ENCODE results near the gene PLA2G4A.
"Not testable (repeated sequence)": the region's sequence is repeated elsewhere in the genome, so short reads cannot be mapped to it uniquely, and the experiment has no call there.

The PLA2G4A gene

GRCh38 chr1:186896211-186896610, 67.5 kb downstream of the PLA2G4A start:
- intact Hi-C loops (cut with micrococcal nuclease): no loop called here
- H3K4me1 Mint-ChIP-seq (ENCODE audit: low read depth): peaks cover 19% of the 10 kb centered on the region
- no peaks in the 10 kb centered on the region for H3K9me3 Mint-ChIP-seq
- no peaks in the 10 kb centered on the region for H3K27me3 Mint-ChIP-seq
- H3K27ac Mint-ChIP-seq: no peak overlapping the region
- no peak overlapping the region for H3K4me3 Mint-ChIP-seq
- H3K36me3 Mint-ChIP-seq (ENCODE audit: low read depth): peaks cover 44% of the 10 kb centered on the region

- peaks cover 50% of the 10 kb centered on the region for H3K36me3 Mint-ChIP-seq (ENCODE audit: low read depth)
- no peak overlapping the region for H3K4me3 Mint-ChIP-seq
- H3K27me3 Mint-ChIP-seq: no peaks in the 10 kb centered on the region
- H3K27ac Mint-ChIP-seq: no peak overlapping the region
- peaks cover 11% of the 10 kb centered on the region for H3K4me1 Mint-ChIP-seq (ENCODE audit: low read depth)
- intact Hi-C loops (cut with micrococcal nuclease): no loop called here
- no peaks in the 10 kb centered on the region for H3K9me3 Mint-ChIP-seq
Observed at GRCh38 chr1:186897008-186897407, 68.3 kb downstream of the PLA2G4A start.

DNA sequence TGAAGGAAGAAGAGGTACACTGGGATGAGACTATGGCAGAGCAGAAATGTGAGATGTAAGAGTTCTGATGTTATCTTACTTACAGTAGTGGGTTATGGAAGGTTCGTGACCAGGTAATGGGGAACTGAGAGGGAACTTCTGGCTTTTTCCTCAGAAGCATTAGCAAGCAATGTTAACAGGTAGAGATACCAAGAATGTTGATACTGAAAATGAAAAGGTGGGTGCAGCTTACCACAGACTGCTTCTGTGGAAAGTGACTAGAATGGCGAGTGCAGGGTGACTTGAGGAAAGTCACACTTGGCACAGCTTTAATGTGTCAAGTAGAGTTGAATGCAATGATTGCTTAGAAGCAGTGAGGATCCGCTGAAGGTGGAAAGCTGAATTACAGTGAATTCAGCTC, 70.8 kb downstream of the PLA2G4A start:
- Mint-ChIP-seq H3K4me3 (no peak overlapping the region), H3K4me1 (ENCODE audit: low read depth) (peaks cover 20% of the 10 kb centered on the region), H3K27me3 (no peaks in the 10 kb centered on the region), H3K9me3 (no peaks in the 10 kb centered on the region), H3K36me3 (ENCODE audit: low read depth) (peaks cover 53% of the 10 kb centered on the region), H3K27ac (no peak overlapping the region)
- intact Hi-C loops (cut with micrococcal nuclease): no loop called here

GRCh38 chr1:186899977-186900376, 71.2 kb downstream of the PLA2G4A start:
- Mint-ChIP-seq H3K27ac (no peak overlapping the region), H3K27me3 (no peaks in the 10 kb centered on the region), H3K9me3 (no peaks in the 10 kb centered on the region), H3K36me3 (ENCODE audit: low read depth) (peaks cover 49% of the 10 kb centered on the region), H3K4me1 (ENCODE audit: low read depth) (peaks cover 22% of the 10 kb centered on the region), H3K4me3 (no peak overlapping the region)
- intact Hi-C loops (cut with micrococcal nuclease): no loop called here

DNA sequence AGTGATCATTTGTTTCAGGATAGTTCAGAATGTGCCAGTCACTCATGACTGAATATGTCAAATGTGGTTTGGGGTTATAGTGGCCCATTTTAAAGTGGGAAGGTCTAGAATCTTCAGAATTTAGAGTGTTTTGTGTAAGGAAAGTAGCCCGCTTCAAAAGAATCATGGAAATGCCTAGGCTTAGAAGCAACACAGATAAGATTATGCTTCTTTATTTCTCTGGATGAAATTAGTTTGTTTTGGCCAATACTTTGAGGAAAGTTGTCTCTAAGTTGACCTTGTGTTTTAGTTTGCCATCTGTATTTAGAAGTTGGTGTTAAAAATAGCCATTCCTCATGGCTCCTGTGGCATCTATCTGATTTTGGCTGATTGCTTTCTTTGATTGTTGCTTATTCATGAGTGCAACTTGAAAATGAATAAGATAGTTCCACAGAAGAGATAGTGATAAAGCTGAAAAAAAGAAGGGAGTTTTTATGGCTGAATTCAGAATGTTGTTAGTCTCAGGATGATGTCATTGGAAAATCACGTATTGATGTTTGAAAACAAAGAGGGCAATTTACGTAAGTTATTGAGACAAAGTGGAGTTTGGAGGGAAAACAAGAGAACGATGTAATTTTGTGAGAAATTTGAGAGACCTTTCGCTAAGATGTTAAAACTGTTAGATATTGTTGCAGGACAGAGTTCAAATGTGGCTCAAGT, 71.9 kb downstream of the PLA2G4A start:
- no peak overlapping the region for H3K4me3 Mint-ChIP-seq
- H3K4me1 Mint-ChIP-seq (ENCODE audit: low read depth): peaks cover 22% of the 10 kb centered on the region
- H3K9me3 Mint-ChIP-seq: no peaks in the 10 kb centered on the region
- H3K36me3 Mint-ChIP-seq (ENCODE audit: low read depth): peaks cover 42% of the 10 kb centered on the region
- H3K27ac Mint-ChIP-seq: no peak overlapping the region
- intact Hi-C loops (cut with micrococcal nuclease): no loop called here
- no peaks in the 10 kb centered on the region for H3K27me3 Mint-ChIP-seq

- H3K36me3 Mint-ChIP-seq (ENCODE audit: low read depth): peaks cover 39% of the 10 kb centered on the region
- no peaks in the 10 kb centered on the region for H3K9me3 Mint-ChIP-seq
- no peaks in the 10 kb centered on the region for H3K27me3 Mint-ChIP-seq
- intact Hi-C loops (cut with micrococcal nuclease): no loop called here
- H3K27ac Mint-ChIP-seq: peak overlapping the region; percentile 8
- H3K4me3 Mint-ChIP-seq: no peak overlapping the region
- peaks cover 22% of the 10 kb centered on the region for H3K4me1 Mint-ChIP-seq (ENCODE audit: low read depth)
Observed at GRCh38 chr1:186901631-186902030, 72.9 kb downstream of the PLA2G4A start.

DNA sequence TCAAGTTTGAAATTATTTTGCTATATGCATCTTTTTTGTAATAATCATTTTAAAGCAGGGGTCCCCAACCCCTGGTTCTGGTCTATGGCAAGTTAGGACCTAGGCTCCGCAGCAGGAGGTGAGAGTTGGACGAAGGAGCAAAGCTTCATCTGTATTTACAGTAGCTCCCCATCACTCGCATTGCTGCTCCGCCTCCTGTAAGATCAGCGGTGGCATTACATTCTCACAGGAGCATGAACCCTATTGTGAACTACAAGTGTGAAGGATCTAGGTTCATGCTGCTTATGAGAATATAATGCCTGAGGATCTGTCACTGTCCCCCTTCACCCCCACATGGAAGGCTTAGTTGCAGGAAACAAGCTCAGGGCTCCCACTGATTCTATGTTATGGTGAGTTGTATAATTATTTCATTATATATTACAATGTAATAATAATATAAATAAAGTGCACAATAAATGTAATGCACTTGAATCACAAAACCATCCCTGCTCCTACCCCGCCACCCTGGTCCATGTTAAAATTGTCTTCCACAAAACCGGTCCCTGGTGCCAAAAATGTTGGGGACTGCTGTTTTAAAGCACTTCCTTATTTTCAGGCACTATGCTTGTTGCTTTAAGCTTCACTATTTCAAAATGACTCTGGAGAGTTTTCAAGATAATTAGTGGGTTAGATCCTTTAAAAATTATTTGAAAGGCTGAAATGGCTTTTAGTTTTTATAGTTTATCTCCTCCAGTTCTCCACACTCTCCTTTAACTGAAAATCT, 74.8 kb downstream of the PLA2G4A start:
- peak overlapping the region; percentile 53 for H3K27ac Mint-ChIP-seq
- H3K4me3 Mint-ChIP-seq: no peak overlapping the region
- H3K36me3 Mint-ChIP-seq (ENCODE audit: low read depth): peaks cover 33% of the 10 kb centered on the region
- H3K9me3 Mint-ChIP-seq: no peaks in the 10 kb centered on the region
- peaks cover 22% of the 10 kb centered on the region for H3K4me1 Mint-ChIP-seq (ENCODE audit: low read depth)
- intact Hi-C loops (cut with micrococcal nuclease): no loop called here
- no peaks in the 10 kb centered on the region for H3K27me3 Mint-ChIP-seq

- Mint-ChIP-seq H3K27me3 (no peaks in the 10 kb centered on the region), H3K27ac (peak overlapping the region; percentile 53), H3K9me3 (no peaks in the 10 kb centered on the region), H3K36me3 (ENCODE audit: low read depth) (peaks cover 27% of the 10 kb centered on the region), H3K4me3 (no peak overlapping the region), H3K4me1 (ENCODE audit: low read depth) (peaks cover 17% of the 10 kb centered on the region)
- intact Hi-C loops (cut with micrococcal nuclease): no loop called here
Observed at GRCh38 chr1:186904361-186904760, 75.6 kb downstream of the PLA2G4A start.

DNA sequence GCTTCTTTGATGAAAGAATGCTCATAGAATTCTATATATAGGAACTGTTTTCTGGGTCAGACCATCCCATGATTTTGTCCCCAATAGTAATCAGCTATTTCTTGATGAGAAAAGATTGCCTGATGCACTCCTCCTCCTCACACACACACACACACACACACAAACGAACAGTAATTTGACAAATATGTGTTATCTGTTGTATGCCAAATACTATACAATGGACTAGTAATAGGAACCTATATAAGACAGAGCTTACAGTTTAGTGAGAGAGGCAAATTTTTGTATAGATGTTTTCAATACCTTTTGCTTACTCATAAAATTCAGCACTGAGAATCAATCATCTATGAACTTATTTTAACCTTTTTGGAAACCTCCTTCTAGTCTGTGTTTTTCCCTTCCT, 76.8 kb downstream of the PLA2G4A start:
- intact Hi-C loops (cut with micrococcal nuclease): no loop called here
- no peak overlapping the region for H3K4me3 Mint-ChIP-seq
- no peaks in the 10 kb centered on the region for H3K9me3 Mint-ChIP-seq

GRCh38 chr1:186915555-186915954, 86.8 kb downstream of the PLA2G4A start:
- Mint-ChIP-seq H3K4me1 (ENCODE audit: low read depth) (peaks cover 8% of the 10 kb centered on the region), H3K27me3 (no peaks in the 10 kb centered on the region), H3K36me3 (ENCODE audit: low read depth) (peaks cover 70% of the 10 kb centered on the region), H3K9me3 (no peaks in the 10 kb centered on the region), H3K27ac (no peak overlapping the region), H3K4me3 (no peak overlapping the region)
- intact Hi-C loops (cut with micrococcal nuclease): no loop called here

More for the DNA sequence above, 76.8 kb downstream of the PLA2G4A start:
- Mint-ChIP-seq H3K4me1 (ENCODE audit: low read depth) (peaks cover 15% of the 10 kb centered on the region), H3K27me3 (no peaks in the 10 kb centered on the region), H3K27ac (no peak overlapping the region), H3K36me3 (ENCODE audit: low read depth) (peaks cover 22% of the 10 kb centered on the region)

- H3K27me3 Mint-ChIP-seq; H3K27ac Mint-ChIP-seq; intact Hi-C loops (cut with micrococcal nuclease); H3K9me3 Mint-ChIP-seq; H3K4me3 Mint-ChIP-seq: not testable (repeated sequence)
- Mint-ChIP-seq H3K36me3 (ENCODE audit: low read depth) (peaks cover 66% of the 10 kb centered on the region), H3K4me1 (ENCODE audit: low read depth) (peaks cover 23% of the 10 kb centered on the region)
Observed at GRCh38 chr1:186917106-186917786, 88.5 kb downstream of the PLA2G4A start.

GRCh38 chr1:186921386-186921785, 92.6 kb downstream of the PLA2G4A start:
- Mint-ChIP-seq H3K4me1 (ENCODE audit: low read depth) (peaks cover 25% of the 10 kb centered on the region), H3K36me3 (ENCODE audit: low read depth) (peaks cover 65% of the 10 kb centered on the region)
- not testable (repeated sequence) for H3K4me3 Mint-ChIP-seq, H3K27me3 Mint-ChIP-seq, H3K27ac Mint-ChIP-seq, H3K9me3 Mint-ChIP-seq
- intact Hi-C loops (cut with micrococcal nuclease): loop anchor here (10.0 kb wide), 1 partner anchor 197 kb away; no protein-coding TSS in a partner anchor

GRCh38 chr1:186922814-186923213, 94.1 kb downstream of the PLA2G4A start:
- H3K4me3 Mint-ChIP-seq, H3K27me3 Mint-ChIP-seq, H3K27ac Mint-ChIP-seq, H3K9me3 Mint-ChIP-seq: not testable (repeated sequence)
- Mint-ChIP-seq H3K4me1 (ENCODE audit: low read depth) (peaks cover 25% of the 10 kb centered on the region), H3K36me3 (ENCODE audit: low read depth) (peaks cover 58% of the 10 kb centered on the region)
- intact Hi-C loops (cut with micrococcal nuclease): loop anchor here (10.0 kb wide), 1 partner anchor 198 kb away; no protein-coding TSS in a partner anchor

GRCh38 chr1:186923486-186923885, 94.7 kb downstream of the PLA2G4A start:
- H3K36me3 Mint-ChIP-seq (ENCODE audit: low read depth): peaks cover 57% of the 10 kb centered on the region
- no peak overlapping the region for H3K4me3 Mint-ChIP-seq
- H3K27ac Mint-ChIP-seq: no peak overlapping the region
- intact Hi-C loops (cut with micrococcal nuclease): loop anchor here (10.0 kb wide), 1 partner anchor 199 kb away; no protein-coding TSS in a partner anchor
- peaks cover 25% of the 10 kb centered on the region for H3K4me1 Mint-ChIP-seq (ENCODE audit: low read depth)
- no peaks in the 10 kb centered on the region for H3K9me3 Mint-ChIP-seq
- no peaks in the 10 kb centered on the region for H3K27me3 Mint-ChIP-seq

Data from dendritic cell treated with granulocyte-macrophage colony-stimulating factor and Interleukin-4, amounts not matched to agents 40 ng/mL and 50 ng/mL, for 4 days (primary cell).